Measurements from ENCODE around the gene PXYLP1.

DNA sequence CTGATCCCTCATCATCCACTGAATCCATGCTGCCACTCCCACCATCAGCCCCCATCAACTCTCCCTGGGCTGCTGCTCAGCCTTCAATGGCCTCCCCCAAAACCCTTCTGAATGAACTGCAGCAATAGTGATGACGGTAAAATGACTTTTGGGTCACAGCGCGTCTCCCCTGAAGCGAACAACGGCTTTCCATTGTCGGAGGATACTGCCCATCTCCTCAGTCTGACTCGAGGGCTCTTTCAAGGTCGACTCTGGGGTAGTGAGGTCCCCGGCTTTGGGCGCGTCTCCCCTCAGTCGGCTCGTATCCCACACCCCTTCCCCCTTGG is 79.5 kb downstream of the PXYLP1 start:
- TF ChIP-seq, protein P1, sequence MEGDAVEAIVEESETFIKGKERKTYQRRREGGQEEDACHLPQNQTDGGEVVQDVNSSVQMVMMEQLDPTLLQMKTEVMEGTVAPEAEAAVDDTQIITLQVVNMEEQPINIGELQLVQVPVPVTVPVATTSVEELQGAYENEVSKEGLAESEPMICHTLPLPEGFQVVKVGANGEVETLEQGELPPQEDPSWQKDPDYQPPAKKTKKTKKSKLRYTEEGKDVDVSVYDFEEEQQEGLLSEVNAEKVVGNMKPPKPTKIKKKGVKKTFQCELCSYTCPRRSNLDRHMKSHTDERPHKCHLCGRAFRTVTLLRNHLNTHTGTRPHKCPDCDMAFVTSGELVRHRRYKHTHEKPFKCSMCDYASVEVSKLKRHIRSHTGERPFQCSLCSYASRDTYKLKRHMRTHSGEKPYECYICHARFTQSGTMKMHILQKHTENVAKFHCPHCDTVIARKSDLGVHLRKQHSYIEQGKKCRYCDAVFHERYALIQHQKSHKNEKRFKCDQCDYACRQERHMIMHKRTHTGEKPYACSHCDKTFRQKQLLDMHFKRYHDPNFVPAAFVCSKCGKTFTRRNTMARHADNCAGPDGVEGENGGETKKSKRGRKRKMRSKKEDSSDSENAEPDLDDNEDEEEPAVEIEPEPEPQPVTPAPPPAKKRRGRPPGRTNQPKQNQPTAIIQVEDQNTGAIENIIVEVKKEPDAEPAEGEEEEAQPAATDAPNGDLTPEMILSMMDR (IDR thresholded peaks at IDR 0.05; ENCODE audit: low read depth, low read length, poor library complexity, severe bottlenecking), result no peak
- TF ChIP-seq EZH2phosphoT487 (IDR thresholded peaks at IDR 0.05; ENCODE audit: borderline replicate concordance, low read length), result no peak
